Erythroblast (primary cell): ENCODE measurements around the gene BSDC1.

ENCODE experiments used
- GATA1 ChIP-seq: IDR thresholded peaks from 2 replicates; pipeline ENCODE4 v1.6.1; 2011; ENCODE audit warnings: low read depth, mild to moderate bottlenecking, control low read depth, low read length, moderate library complexity
- POLR2A ChIP-seq: IDR thresholded peaks from 2 replicates; pipeline ENCODE4 v1.6.1; 2011; ENCODE audit warnings: mild to moderate bottlenecking, low read length

DNA sequence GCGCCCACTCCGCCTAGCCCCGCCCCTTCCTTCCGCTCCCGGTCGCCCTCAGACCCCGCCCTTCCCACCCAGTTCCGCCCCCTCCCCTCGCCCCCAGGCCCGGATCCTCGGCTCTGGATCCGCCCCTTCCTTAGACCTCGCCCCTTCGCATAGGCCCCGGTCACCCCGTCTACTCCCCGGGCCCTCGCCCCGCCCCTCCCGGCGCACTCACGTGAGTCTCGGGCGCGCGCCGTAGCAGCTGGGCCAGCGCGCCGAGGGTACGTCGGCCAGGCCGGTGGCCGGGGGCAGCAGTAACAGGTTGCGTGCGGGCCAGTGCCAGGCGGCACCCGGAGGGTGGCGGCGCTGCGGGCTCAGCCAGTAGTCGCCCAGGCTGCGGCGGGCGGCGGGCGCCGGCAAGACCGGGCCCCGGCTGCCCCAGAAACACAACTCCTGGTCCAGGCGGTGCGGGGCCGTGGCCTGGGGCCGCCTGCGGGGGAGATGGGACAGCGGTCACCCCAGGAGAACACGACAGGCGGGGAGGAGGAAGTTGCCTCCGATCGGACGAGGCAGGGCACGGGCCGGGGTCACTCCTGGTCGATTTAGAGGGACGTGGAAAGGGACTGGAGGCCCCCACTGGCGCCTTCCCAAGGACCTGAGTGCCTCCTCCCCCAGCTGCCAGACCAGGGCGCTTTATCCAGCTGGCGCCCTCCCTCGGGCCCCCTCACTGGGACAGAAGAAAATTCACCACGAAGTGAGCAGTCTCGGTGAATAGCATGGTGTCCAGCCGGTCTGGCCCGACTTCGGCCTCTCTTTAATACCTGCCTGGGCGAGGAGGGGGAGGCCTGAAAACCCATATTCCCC lies 42.6 kb downstream of the BSDC1 start:
- TF ChIP-seq POLR2A (peak; percentile 62), GATA1 (no peak)
